GM12874 (cell line): ENCODE data around the gene ANKRD2.

Experiments
- TF ChIP-seq, protein P1 (sequence below): IDR thresholded peaks from 2 replicates; pipeline ENCODE4 v1.5.1; 2011; ENCODE audit warnings: low read depth, mild to moderate bottlenecking, control low read depth, low read length, moderate library complexity; ENCODE audit not compliant: insufficient read depth

The ANKRD2 gene

DNA sequence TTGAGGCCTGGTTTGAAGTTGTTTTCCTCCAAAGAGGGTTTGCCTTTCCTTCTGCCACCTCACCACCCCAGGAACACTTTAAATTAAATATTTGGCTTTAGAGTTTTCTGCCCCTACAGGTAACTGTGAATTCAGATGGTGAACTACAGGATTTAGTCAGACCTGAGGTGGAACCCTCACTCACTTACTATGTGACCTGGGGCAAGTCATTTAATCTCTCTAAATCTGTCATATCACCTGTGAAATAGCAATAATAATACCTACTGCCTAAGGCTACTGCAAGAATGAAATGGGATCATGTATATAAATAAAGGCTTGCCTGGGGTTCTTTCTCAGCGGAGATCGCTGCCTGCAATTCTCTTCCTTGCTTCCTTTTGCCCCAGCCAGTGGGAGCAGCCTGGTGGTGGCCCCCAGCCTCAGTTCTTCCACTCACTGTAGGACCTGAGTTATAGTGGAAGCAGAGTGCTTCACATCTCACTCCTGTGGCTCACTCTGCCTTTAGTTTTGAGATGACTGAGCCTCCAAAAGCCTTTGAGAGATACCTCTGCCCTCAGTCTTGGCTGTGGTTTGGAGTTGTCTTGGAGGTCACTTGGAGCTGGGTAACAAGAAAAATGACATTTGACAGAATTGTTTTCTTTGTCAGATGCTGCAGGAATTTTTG, 6.1 kb upstream of the ANKRD2 start:
- TF ChIP-seq, protein P1, sequence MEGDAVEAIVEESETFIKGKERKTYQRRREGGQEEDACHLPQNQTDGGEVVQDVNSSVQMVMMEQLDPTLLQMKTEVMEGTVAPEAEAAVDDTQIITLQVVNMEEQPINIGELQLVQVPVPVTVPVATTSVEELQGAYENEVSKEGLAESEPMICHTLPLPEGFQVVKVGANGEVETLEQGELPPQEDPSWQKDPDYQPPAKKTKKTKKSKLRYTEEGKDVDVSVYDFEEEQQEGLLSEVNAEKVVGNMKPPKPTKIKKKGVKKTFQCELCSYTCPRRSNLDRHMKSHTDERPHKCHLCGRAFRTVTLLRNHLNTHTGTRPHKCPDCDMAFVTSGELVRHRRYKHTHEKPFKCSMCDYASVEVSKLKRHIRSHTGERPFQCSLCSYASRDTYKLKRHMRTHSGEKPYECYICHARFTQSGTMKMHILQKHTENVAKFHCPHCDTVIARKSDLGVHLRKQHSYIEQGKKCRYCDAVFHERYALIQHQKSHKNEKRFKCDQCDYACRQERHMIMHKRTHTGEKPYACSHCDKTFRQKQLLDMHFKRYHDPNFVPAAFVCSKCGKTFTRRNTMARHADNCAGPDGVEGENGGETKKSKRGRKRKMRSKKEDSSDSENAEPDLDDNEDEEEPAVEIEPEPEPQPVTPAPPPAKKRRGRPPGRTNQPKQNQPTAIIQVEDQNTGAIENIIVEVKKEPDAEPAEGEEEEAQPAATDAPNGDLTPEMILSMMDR: no peak

DNA sequence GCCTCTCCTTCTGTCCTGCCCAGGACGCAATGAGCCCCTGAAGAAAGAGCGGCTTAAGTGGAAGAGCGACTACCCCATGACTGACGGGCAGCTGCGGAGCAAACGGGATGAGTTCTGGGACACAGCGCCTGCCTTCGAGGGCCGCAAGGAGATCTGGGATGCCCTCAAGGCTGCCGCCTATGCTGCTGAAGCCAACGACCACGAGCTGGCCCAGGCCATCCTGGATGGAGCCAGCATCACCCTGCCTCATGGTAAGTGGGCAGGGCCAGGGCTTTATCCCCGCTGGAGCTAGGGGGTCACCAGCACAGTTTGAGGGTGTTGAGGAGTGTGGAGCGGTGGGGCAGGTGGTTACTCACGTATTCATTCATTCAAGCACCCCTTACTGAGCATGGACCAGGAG, 4.7 kb upstream of the ANKRD2 start:
- TF ChIP-seq, protein P1: no peak

DNA sequence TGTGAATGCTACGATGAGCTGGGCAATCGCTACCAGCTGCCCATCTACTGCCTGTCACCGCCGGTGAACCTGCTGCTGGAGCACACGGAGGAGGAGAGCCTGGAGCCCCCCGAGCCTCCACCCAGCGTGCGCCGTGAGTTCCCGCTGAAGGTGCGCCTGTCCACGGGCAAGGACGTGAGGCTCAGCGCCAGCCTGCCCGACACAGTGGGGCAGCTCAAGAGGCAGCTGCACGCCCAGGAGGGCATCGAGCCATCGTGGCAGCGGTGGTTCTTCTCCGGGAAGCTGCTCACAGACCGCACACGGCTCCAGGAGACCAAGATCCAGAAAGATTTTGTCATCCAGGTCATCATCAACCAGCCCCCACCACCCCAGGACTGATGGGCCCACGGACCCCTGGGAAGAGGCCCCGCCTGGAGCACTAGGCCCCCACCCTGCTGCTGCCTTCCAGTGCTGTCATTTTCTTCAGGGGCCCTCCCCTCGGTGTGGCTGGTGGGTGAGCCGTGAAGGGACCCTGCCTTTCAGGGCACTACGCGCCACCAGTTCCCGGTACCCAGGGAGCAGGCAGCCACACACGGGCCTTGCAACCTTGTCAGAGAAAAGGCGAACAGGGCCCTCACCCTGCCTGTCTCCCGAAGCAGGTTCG, 2.3 kb upstream of the ANKRD2 start:
- TF ChIP-seq, protein P1: no peak

DNA sequence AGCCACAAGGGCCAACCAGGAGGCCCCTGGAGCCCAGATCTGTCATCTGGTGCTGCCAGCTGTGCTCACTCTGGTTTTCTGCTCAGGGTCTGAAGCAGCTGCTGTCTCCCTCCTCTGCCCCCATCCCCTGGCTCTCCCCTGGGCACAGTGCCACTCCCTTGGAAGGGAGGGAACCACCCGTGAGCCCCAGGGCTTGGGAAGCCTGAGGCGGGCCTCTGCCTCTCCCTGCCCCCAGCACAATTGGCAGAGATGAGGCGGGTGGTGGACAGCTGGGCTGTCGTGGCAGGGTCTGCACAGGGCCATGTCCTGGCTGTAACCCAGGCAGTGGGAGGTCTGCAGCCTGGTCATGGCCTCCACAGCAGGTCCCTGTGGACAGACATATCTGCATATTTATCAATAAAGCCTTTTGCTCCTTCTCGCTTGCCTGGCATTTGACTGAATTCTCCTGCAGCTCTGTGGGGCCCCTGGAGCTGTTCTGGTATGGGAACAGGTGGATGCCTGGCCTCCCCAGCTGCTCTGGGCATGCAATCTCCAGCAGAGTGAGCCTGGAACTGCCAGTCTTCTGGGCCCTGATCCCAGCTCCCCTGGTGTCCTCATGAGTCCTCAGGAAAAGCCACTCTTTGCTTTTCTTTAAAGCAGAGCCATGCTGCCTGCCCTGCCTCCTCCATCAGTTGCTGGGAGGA, 1.6 kb upstream of the ANKRD2 start:
- TF ChIP-seq, protein P1: no peak

DNA sequence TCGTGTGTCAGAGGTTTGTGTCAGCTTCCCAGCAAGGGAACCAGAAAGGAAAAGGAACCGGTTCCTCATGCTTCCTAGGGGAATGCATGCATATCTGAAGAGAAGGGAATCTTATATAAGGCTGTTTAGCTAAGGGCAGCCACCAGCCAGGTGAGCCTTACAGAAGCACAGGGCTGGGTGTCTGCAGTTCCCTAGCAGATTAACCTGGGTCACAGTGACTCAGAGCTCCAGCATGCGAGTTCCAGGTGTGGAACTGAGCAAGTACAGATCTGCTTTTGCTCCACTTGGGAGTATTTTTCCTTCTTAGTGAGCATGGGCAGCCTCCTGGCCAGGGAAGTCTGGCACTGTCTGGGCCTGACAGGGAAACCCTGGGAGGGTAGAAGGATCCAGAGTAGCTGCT, 957 bp upstream of the ANKRD2 start:
- TF ChIP-seq, protein P1: no peak

DNA sequence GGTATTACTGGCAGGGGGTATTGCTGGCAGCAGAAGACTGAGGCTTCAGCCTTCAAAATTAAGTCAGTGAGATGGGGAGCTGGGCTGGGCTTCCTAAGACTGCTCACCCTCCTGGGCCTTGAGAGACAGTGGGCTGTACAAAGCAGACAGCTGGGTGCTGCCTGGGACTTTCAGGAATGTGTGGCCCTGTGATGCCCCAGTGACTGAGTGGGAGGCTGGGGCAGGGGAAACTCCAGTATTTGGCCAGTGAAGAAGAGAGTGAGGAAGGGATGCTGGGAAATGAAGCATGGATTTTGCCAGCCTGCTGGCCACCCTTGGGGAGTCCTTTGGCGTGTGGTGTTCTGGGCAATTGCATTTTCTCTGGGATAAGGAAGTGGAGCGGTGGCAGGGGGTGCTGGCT, 442 bp downstream of the ANKRD2 start:
- TF ChIP-seq, protein P1: no peak

DNA sequence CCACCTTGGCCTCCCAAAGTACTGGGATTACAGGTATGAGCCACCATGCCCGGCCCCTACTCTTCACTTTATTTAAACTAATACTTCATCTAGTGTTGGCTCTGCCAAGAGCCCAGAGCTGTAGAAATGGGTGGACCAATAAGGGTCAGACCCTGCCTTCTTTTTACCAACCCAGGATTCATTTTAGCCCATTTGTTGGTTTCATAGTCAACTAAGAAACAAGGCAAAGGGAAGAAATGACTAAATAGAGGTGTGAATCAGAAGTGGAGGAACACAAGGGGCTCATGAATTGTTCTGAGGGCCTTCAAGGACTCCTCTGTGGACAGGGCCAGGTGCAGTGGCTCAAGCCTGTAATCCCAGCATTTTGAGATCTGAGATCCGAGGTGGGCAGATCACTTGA, 1.1 kb downstream of the ANKRD2 start:
- TF ChIP-seq, protein P1: no peak
